Measurements from ENCODE around the gene NFE2L2.
"Not testable (repeated sequence)": the region's sequence is repeated elsewhere in the genome, so short reads cannot be mapped to it uniquely, and the experiment has no call there.

Gene NFE2L2

GRCh38 chr2:177237932-177238331, 26.6 kb downstream of the NFE2L2 start:
- no peak for DNase-seq (ENCODE audit: low spot score)

GRCh38 chr2:177235855-177236437, 28.6 kb downstream of the NFE2L2 start:
- DNase-seq (ENCODE audit: low spot score): no peak

GRCh38 chr2:177234267-177234666, 30.3 kb downstream of the NFE2L2 start:
- DNase-seq (ENCODE audit: low spot score): no peak

GRCh38 chr2:177232098-177232704, 32.3 kb downstream of the NFE2L2 start:
- DNase-seq (ENCODE audit: low spot score): no peak

- no peak for DNase-seq (ENCODE audit: low spot score)
These were observed 33.3 kb downstream of the NFE2L2 start for GRCh38 chr2:177231270-177231669.

- DNase-seq (ENCODE audit: low spot score): no peak
These were observed 34.9 kb downstream of the NFE2L2 start for GRCh38 chr2:177229442-177230242.

GRCh38 chr2:177225965-177226360, 38.6 kb downstream of the NFE2L2 start:
- DNase-seq (ENCODE audit: low spot score): no peak

- DNase-seq (ENCODE audit: low spot score): not testable (repeated sequence)
These were observed 41.1 kb downstream of the NFE2L2 start for GRCh38 chr2:177223436-177223835.

- DNase-seq (ENCODE audit: low spot score): no peak
These were observed 42.6 kb downstream of the NFE2L2 start for GRCh38 chr2:177221970-177222369.

- DNase-seq (ENCODE audit: low spot score): no peak
These were observed 43.0 kb downstream of the NFE2L2 start for GRCh38 chr2:177221534-177221933.

- DNase-seq (ENCODE audit: low spot score): not testable (repeated sequence)
These were observed 44.7 kb downstream of the NFE2L2 start for GRCh38 chr2:177219787-177220186.

GRCh38 chr2:177217247-177217843, 47.2 kb downstream of the NFE2L2 start:
- no peak for DNase-seq (ENCODE audit: low spot score)

GRCh38 chr2:177212891-177213856, 51.4 kb downstream of the NFE2L2 start:
- peak; percentile 88 for DNase-seq (ENCODE audit: low spot score)

- peak; percentile 97 for DNase-seq (ENCODE audit: low spot score)
These were observed 52.2 kb downstream of the NFE2L2 start, which contains the start of gene HNRNPA3 for GRCh38 chr2:177212106-177212890. Gene HNRNPA3 (plus strand): TSS chr2:177212794. CDS start chr2:177212800, 6 bp downstream.

GRCh38 chr2:177211576-177212105, 52.9 kb downstream of the NFE2L2 start:
- no peak for DNase-seq (ENCODE audit: low spot score)

- DNase-seq (ENCODE audit: low spot score): no peak
These were observed 53.4 kb downstream of the NFE2L2 start for GRCh38 chr2:177211169-177211568.

GRCh38 chr2:177207101-177207500, 57.4 kb downstream of the NFE2L2 start:
- no peak for DNase-seq (ENCODE audit: low spot score)

GRCh38 chr2:177204417-177204816, 60.1 kb downstream of the NFE2L2 start:
- no peak for DNase-seq (ENCODE audit: low spot score)

GRCh38 chr2:177201919-177202346, 62.6 kb downstream of the NFE2L2 start:
- DNase-seq (ENCODE audit: low spot score): no peak

- not testable (repeated sequence) for DNase-seq (ENCODE audit: low spot score)
These were observed 64.1 kb downstream of the NFE2L2 start for GRCh38 chr2:177200419-177200818.

Data from RKO (cell line).